HFFc6 (cell line): ENCODE data around the gene CDK2AP2. TPM values are rescaled to one million over a fixed set of nuclear protein-coding genes. Genes with fewer than 3 reads are reported as not detected.

Experiments used
- DNase-seq: peaks from one replicate; pipeline ENCODE4 v3.0.0-alpha.2; 2018
- H3K27ac Mint-ChIP-seq: 2 replicates; pipeline ENCODE4 v1.8.0; 2020; ENCODE audit warnings: mild to moderate bottlenecking, mixed read lengths
- H3K27me3 Mint-ChIP-seq: 2 replicates; pipeline ENCODE4 v1.8.0; 2021; ENCODE audit warnings: mild to moderate bottlenecking, moderate library complexity, mixed read lengths; ENCODE audit not compliant: insufficient read depth
- H3K36me3 Mint-ChIP-seq: 2 replicates; pipeline ENCODE4 v1.8.0; 2021; ENCODE audit warnings: low read depth, mixed read lengths
- H3K4me1 Mint-ChIP-seq: 2 replicates; pipeline ENCODE4 v1.8.0; 2020; ENCODE audit warnings: low read depth, mixed read lengths
- H3K4me3 Mint-ChIP-seq: 2 replicates; pipeline ENCODE4 v1.8.0; 2020; ENCODE audit warnings: mild to moderate bottlenecking, moderate library complexity, mixed read lengths
- H3K9me3 Mint-ChIP-seq: 2 replicates; pipeline ENCODE4 v1.8.0; 2020; ENCODE audit warnings: mild to moderate bottlenecking, mixed read lengths
- total RNA-seq, 6 experiments: library from RNA; stranded (reverse); fragmentation: NEBNext Ultra II Directional; extraction: Animal tissue kit (Norgen Biotek cat#: 25700); gene quantifications; 2 replicates in 1 of 6; 3 replicates in 5 of 6; pipeline ENCODE4 v1.2.3, GENCODE V29; 2021
- TF ChIP-seq, protein P1 (sequence below): fragments of 200-600 bp; sonication (generic); IDR thresholded peaks from 2 replicates; pipeline ENCODE4 v1.5.0; 2021; ENCODE audit warnings: antibody characterized with exemption, mild to moderate bottlenecking

Gene CDK2AP2
- total RNA-seq, 6 experiments from 2014 or later: 29.3 to 36.0 (median 31.5) TPM

DNA sequence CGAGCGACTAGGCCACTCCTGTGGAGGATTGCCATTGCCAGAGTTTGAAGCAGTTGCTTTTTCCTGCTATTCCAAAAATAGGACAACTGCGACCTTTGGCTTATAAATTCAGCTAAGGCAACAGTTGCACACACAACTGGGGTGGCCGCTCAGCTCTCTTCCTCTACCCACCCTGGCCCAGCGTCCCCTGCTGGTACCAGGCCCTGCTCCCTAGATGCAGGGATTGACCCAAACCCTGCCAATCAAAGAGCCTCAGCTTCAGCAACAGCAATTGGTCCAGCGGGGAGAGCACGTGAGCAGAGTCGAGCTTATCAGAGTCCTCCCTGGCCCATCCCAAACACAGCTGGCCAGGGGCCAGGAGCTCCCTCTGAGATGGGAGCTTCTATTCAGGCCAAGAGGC, 37.3 kb upstream of the CDK2AP2 start:
- no peak for DNase-seq
- Mint-ChIP-seq H3K27ac (no peak overlapping the region), H3K4me1 (no peaks in the 10 kb centered on the region), H3K36me3 (no peaks in the 10 kb centered on the region), H3K4me3 (no peak overlapping the region), H3K9me3 (no peaks in the 10 kb centered on the region), H3K27me3 (peaks cover 22% of the 10 kb centered on the region)
- TF ChIP-seq, protein P1, sequence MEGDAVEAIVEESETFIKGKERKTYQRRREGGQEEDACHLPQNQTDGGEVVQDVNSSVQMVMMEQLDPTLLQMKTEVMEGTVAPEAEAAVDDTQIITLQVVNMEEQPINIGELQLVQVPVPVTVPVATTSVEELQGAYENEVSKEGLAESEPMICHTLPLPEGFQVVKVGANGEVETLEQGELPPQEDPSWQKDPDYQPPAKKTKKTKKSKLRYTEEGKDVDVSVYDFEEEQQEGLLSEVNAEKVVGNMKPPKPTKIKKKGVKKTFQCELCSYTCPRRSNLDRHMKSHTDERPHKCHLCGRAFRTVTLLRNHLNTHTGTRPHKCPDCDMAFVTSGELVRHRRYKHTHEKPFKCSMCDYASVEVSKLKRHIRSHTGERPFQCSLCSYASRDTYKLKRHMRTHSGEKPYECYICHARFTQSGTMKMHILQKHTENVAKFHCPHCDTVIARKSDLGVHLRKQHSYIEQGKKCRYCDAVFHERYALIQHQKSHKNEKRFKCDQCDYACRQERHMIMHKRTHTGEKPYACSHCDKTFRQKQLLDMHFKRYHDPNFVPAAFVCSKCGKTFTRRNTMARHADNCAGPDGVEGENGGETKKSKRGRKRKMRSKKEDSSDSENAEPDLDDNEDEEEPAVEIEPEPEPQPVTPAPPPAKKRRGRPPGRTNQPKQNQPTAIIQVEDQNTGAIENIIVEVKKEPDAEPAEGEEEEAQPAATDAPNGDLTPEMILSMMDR: peak; percentile 10; the same call in 1 of the 2 replicates

DNA sequence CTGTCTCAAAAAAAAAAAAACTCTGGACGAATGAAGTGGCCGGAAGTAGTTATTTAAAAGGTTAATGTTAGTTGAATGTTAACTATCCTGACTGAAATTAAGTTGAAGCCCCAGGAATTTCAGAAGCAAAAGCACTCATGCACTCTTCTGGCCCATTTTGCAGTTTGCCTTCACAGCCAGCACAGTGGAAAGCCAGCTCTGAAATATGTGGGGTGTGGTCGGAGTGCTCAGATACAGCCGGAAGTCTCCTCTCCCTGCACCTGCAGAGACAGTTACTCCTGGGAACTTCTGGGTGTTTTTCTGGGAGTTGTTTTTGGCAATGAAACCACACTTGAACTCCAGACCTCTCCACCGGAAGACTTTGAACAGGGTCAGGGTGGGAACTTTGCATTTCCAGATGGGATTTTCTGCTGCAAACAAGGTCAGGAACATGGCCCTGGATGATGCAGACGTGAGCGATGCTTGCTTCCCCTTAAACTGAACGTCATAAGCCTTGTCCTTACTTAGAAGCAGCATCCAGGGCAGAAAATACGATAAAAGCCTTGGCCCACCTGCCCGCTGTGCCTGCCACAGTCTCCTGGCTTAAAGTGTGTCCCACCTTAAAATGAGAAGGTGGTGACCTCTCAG, 36.8 kb upstream of the CDK2AP2 start:
- Mint-ChIP-seq H3K36me3 (no peaks in the 10 kb centered on the region), H3K4me3 (no peak overlapping the region), H3K27ac (no peak overlapping the region), H3K4me1 (no peaks in the 10 kb centered on the region), H3K27me3 (peaks cover 21% of the 10 kb centered on the region), H3K9me3 (no peaks in the 10 kb centered on the region)
- TF ChIP-seq, protein P1: no peak
- DNase-seq: no peak

DNA sequence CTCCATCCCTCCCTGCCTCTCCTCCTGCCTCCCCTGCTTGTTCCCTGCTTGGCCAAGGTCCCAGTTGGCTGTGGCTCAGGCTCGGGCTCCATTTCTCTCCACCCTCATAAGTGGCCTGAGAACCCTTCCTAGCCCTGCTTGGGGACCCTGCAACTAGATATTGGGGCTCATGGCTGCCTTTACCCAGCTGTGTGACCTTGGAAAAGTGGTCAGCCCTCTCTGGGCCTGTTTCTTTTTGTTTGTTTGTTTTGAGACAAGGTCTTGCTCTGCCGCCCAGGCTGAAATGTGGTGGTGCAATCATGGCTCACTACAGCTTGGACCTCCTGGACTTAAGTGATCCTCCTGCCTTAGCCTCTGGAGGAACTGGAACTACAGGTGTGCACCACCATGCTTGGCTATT, 35.6 kb upstream of the CDK2AP2 start:
- Mint-ChIP-seq H3K9me3 (no peaks in the 10 kb centered on the region), H3K27ac (no peak overlapping the region), H3K36me3 (no peaks in the 10 kb centered on the region), H3K4me3 (no peak overlapping the region), H3K4me1 (peaks cover 1% of the 10 kb centered on the region; the same call in 1 of the 2 replicates), H3K27me3 (peaks cover 21% of the 10 kb centered on the region)
- DNase-seq: no peak
- TF ChIP-seq, protein P1: no peak

DNA sequence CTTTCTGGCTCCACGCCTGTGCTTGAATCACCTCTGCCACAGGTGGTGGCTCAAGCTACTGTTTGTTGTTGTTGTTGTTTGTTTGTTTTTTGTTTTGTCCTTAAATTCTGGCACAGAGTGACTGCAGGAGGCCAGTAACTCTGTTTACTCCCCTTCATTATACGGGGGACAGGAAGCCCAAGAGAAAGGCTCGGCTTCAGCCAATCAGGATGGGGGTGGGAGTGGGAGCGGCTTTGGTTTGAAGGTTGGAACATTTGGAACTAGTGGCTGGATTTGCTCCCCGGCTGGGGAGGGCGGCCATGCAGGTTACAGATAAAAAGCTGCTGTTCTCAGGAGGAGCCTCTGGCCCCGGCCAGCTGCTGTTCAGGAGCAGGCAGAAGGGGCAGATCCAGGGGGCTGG, 35.0 kb upstream of the CDK2AP2 start:
- Mint-ChIP-seq H3K4me3 (no peak overlapping the region), H3K9me3 (no peaks in the 10 kb centered on the region), H3K27me3 (peaks cover 25% of the 10 kb centered on the region), H3K27ac (no peak overlapping the region), H3K4me1 (peaks cover 7% of the 10 kb centered on the region; the same call in 1 of the 2 replicates), H3K36me3 (no peaks in the 10 kb centered on the region)
- DNase-seq: no peak
- TF ChIP-seq, protein P1: no peak

DNA sequence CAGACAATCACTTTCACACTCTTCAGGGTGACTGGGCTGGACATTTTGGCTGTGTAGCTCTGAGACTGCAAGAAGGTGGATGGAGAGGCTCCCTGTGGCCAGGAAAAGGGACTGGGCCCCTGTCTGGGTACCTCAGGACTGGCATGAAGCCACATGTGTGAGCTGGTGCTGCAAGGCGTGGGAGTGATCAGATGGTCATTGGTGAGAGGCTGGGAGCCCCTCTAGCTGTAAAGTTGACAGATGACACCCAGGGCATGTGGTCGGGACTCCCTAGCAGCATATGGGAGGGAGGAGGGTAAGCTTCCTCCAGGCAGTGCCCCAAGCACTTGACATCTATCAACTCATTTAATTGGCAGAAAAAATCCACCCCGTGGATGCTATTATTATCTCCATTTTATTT, 34.2 kb upstream of the CDK2AP2 start:
- no peaks in the 10 kb centered on the region for H3K9me3 Mint-ChIP-seq
- no peak overlapping the region for H3K4me3 Mint-ChIP-seq
- DNase-seq: no peak
- H3K27ac Mint-ChIP-seq: no peak overlapping the region
- TF ChIP-seq, protein P1: no peak
- H3K4me1 Mint-ChIP-seq: peaks cover 8% of the 10 kb centered on the region; the same call in 1 of the 2 replicates
- peaks cover 25% of the 10 kb centered on the region for H3K27me3 Mint-ChIP-seq
- H3K36me3 Mint-ChIP-seq: no peaks in the 10 kb centered on the region
